ENCODE data around the gene GPRIN1.

DNA sequence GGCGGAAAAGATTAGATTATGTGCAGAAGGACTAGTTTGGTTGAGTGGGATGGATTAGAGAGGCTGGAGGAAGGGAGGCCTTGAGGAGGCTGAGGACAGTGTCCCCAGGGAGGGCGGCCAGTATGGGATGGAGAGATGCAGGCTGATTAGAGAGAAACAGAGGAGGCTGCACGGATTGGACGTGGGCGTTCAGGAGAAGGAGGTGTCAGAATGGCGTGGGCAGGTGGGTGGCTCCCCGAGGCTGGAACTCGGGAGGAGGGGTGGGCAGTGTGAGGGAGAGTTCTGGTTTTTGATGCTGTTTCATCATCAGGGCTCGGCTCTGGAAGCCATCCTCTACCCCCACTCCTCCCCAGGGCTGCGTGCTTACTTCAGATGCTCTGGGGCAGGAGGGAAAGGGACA is 47.8 kb downstream of the GPRIN1 start:
- TF ChIP-seq FOXM1 (IDR thresholded peaks at IDR 0.05; ENCODE audit: borderline replicate concordance) (no peak), ELF4 (IDR thresholded peaks at IDR 0.05) (no peak), FOXA1 (IDR thresholded peaks at IDR 0.05) (no peak)

Data from HEK293T (cell line).